ENCODE measurements around the gene TCF20. TPM values are rescaled to one million over a fixed set of nuclear protein-coding genes. Genes with fewer than 3 reads are reported as not detected.

The TCF20 gene
- total RNA-seq, 6 experiments from 2014 or later = 15.4 to 20.5 (median 18.5) TPM

DNA sequence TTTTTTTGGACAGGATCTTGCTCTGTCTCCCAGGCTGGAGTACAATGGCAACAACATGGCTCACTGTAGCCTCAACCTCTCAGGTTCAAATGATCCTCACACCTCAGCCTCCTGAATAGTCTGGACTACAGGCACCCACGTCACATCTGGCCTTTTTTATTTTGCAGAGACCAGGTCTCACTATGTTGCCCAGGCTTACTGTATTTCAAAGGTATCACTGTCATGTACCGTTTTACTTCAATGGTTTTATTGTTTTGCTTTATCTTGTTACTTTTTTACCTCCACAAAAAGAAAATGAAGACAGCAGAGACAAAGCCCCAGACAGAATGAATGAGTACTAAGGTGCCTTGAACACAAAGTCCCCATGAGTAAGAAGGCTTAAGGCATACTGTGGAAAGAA is 5.1 kb downstream of the TCF20 start:
- 88% methylated on average over 2 of the region's 2 CpGs for WGBS (ENCODE audit: insufficient coverage, low coverage, low lambda C conversion rate, missing lambda C conversion rate)
- H3K4me1 ChIP-seq = peaks cover 0 to 19% (median 0%) of the 10 kb centered on the region in 4 donors
- TF ChIP-seq, protein P1, sequence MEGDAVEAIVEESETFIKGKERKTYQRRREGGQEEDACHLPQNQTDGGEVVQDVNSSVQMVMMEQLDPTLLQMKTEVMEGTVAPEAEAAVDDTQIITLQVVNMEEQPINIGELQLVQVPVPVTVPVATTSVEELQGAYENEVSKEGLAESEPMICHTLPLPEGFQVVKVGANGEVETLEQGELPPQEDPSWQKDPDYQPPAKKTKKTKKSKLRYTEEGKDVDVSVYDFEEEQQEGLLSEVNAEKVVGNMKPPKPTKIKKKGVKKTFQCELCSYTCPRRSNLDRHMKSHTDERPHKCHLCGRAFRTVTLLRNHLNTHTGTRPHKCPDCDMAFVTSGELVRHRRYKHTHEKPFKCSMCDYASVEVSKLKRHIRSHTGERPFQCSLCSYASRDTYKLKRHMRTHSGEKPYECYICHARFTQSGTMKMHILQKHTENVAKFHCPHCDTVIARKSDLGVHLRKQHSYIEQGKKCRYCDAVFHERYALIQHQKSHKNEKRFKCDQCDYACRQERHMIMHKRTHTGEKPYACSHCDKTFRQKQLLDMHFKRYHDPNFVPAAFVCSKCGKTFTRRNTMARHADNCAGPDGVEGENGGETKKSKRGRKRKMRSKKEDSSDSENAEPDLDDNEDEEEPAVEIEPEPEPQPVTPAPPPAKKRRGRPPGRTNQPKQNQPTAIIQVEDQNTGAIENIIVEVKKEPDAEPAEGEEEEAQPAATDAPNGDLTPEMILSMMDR (IDR thresholded peaks at IDR 0.05) = no peak
- no peak for TF ChIP-seq POLR2A (IDR thresholded peaks at IDR 0.05)
- no peaks in the 10 kb centered on the region for H3K36me3 ChIP-seq
- H3K9me3 ChIP-seq = no peaks in the 10 kb centered on the region
- H3K27me3 ChIP-seq = no peaks in the 10 kb centered on the region
- intact Hi-C loops (cut with DNase I) = loop anchor here in 1 of 2 donors (10.0 kb wide), 1 partner anchor 101 kb away; no protein-coding TSS in a partner anchor
- no peak overlapping the region for H3K27ac ChIP-seq
- DNase-seq = no peak
- no peak for ATAC-seq
- H3K4me3 ChIP-seq = no peak overlapping the region

DNA sequence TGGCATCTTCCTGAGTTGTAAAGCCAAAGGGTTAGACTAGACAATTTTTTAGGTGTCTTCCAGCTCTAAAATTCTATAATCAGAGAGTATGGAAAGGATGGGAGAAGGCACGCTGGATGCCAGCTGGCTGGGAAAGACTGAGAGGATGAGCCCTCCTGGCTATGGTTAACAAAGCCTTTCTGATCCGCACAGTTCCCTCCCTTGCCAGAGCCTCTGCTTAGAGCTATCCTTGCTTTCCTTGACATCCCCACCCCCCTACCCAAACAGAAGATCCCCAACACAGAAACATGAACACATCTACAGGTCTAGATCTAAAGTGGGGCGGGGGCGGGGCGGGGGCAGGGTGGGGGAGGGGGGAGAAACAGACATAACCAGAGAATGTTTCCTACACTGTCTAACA is 6.5 kb downstream of the TCF20 start:
- no peaks in the 10 kb centered on the region for H3K36me3 ChIP-seq
- no peaks in the 10 kb centered on the region for H3K27me3 ChIP-seq
- no peak overlapping the region for H3K27ac ChIP-seq
- WGBS (ENCODE audit: insufficient coverage, low coverage, low lambda C conversion rate, missing lambda C conversion rate) = 100% methylated on average over 1 of the region's 5 CpGs
- no peak overlapping the region for H3K4me3 ChIP-seq
- TF ChIP-seq, protein P1 (IDR thresholded peaks at IDR 0.05) = no peak
- peaks cover 0 to 16% (median 0%) of the 10 kb centered on the region in 4 donors for H3K4me1 ChIP-seq
- ATAC-seq = no peak
- DNase-seq = no peak
- no peaks in the 10 kb centered on the region for H3K9me3 ChIP-seq
- intact Hi-C loops (cut with DNase I) = loop anchor here in 1 of 2 donors (10.0 kb wide), 1 partner anchor 99 kb away; no protein-coding TSS in a partner anchor

DNA sequence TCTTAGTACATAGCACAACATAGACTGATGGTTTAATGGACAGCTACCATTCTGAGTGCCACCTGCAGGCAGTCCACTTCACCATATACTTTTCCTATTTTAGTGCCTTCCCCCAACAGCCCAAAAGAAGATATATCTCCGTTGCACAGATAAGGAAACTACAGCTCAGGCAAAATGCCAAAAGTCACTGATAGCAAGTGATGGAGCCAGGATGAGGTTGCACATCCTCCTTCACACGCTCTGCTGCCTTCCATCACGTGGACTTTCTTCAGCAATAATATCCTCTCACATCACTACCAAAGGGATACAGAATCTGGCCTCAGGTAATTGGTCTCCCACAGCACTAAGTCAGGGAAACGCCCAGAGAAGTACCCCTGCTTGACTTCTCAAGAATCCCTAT is 7.5 kb downstream of the TCF20 start:
- Histone ChIP-seq H3K36me3 (no peaks in the 10 kb centered on the region), H3K27me3 (no peaks in the 10 kb centered on the region), H3K9me3 (no peaks in the 10 kb centered on the region), H3K4me1 (peaks cover 0 to 11% (median 0%) of the 10 kb centered on the region in 4 donors), H3K27ac (no peak overlapping the region), H3K4me3 (no peak overlapping the region)
- intact Hi-C loops (cut with DNase I) = loop anchor here in 1 of 2 donors (10.0 kb wide), 1 partner anchor 98 kb away; no protein-coding TSS in a partner anchor
- TF ChIP-seq POLR2A (IDR thresholded peaks at IDR 0.05) = no peak
- TF ChIP-seq, protein P1 (IDR thresholded peaks at IDR 0.05) = no peak
- 55% methylated on average over 4 of the region's 4 CpGs for WGBS (ENCODE audit: insufficient coverage, low coverage, low lambda C conversion rate, missing lambda C conversion rate)
- DNase-seq = no peak
- no peak for ATAC-seq

DNA sequence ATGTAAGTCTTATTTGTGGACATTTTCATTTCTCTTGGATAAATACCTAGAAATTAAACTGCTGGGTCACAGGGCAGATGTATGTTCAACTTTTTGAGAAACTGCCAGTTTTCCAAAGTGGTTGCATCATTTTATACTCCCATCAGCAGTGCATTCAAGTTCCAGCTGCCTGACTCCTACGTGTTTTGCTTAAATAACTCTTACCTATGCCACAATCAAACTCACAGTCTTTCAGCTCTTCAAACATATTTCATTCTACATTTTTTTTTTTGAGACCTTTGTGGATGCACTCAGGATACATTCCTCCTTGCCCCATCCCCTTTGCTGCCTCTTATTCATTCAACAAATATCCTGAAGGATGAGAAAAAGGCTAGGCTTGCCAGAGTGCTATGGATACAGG is 9.2 kb downstream of the TCF20 start:
- no peaks in the 10 kb centered on the region for H3K36me3 ChIP-seq
- intact Hi-C loops (cut with DNase I) = loop anchor here in 1 of 2 donors (10.0 kb wide), 1 partner anchor 96 kb away; no protein-coding TSS in a partner anchor
- no peak overlapping the region for H3K4me3 ChIP-seq
- 20% methylated on average over 1 of the region's 1 CpG for WGBS (ENCODE audit: insufficient coverage, low coverage, low lambda C conversion rate, missing lambda C conversion rate)
- no peak overlapping the region for H3K27ac ChIP-seq
- TF ChIP-seq, protein P1 (IDR thresholded peaks at IDR 0.05) = no peak
- no peak for TF ChIP-seq POLR2A (IDR thresholded peaks at IDR 0.05)
- H3K27me3 ChIP-seq = no peaks in the 10 kb centered on the region
- peaks cover 0 to 6% (median 0%) of the 10 kb centered on the region in 4 donors for H3K4me1 ChIP-seq
- H3K9me3 ChIP-seq = no peaks in the 10 kb centered on the region
- DNase-seq (no peak), ATAC-seq (peak in 2 of 4 donors; percentile 39 to 50)

Data from right lobe of liver (tissue), 6 donors.